Neural progenitor cell (in vitro differentiated cells): ENCODE data around the gene ETFRF1.

Source experiments
- CTCF ChIP-seq: fragments of 200-600 bp; sonication (generic); IDR thresholded peaks from 2 replicates; pipeline ENCODE4 v1.5.1; 2017; ENCODE audit warnings: antibody characterized with exemption, mild to moderate bottlenecking
- EZH2 ChIP-seq: fragments of 200-600 bp; sonication (generic); IDR thresholded peaks from 2 replicates; pipeline ENCODE4 v1.6.1; 2017; ENCODE audit warnings: antibody characterized with exemption, mild to moderate bottlenecking, moderate library complexity

- TF ChIP-seq EZH2 (no peak), CTCF (no peak)
These were observed 18.3 kb downstream of the ETFRF1 start for GRCh38 chr12:25213338-25213737.
